Fibroblast of the conjunctiva (primary cell): ENCODE results near the gene GNAS-AS1.
"Not testable (repeated sequence)": the region's sequence is repeated elsewhere in the genome, so short reads cannot be mapped to it uniquely, and the experiment has no call there.

Source experiments
- DNase-seq: peaks from one replicate; pipeline ENCODE4 v3.0.0-alpha.2; 2010; ENCODE audit warnings: low read depth

Gene GNAS-AS1

GRCh38 chr20:58835231-58835630, 15.5 kb downstream of the GNAS-AS1 start:
- no peak for DNase-seq

GRCh38 chr20:58833921-58834320, 16.8 kb downstream of the GNAS-AS1 start:
- no peak for DNase-seq

- DNase-seq: no peak
Measured at GRCh38 chr20:58832457-58832856, 18.2 kb downstream of the GNAS-AS1 start.

- peak; percentile 8 for DNase-seq
Measured at GRCh38 chr20:58829531-58829941, 21.2 kb downstream of the GNAS-AS1 start.

- not testable (repeated sequence) for DNase-seq
Measured at GRCh38 chr20:58828804-58829203, 21.9 kb downstream of the GNAS-AS1 start.

DNA sequence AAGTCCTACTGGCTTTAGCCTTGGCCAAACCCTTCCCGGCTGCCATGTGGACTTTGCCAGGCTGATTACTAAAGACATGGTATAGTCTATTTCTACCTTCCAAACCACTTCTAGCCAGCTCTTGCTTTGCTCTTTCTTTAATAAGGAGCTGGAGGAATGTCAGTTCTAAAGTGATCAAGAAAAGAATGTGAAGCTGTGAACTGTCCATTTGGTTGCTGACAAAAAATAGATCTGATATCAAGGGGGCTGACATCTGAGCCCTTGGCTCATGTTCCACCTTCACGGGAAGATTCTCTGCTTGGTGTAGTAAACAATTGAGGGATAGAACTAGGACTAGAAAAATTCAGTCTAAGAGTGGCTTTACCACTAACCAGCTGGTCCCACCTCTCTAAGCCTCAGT, 22.6 kb downstream of the GNAS-AS1 start:
- DNase-seq: no peak

- no peak for DNase-seq
Measured at GRCh38 chr20:58826271-58826670, 24.4 kb downstream of the GNAS-AS1 start.

GRCh38 chr20:58825450-58825849, 25.3 kb downstream of the GNAS-AS1 start:
- no peak for DNase-seq

GRCh38 chr20:58824843-58825242, 25.9 kb downstream of the GNAS-AS1 start:
- no peak for DNase-seq

DNA sequence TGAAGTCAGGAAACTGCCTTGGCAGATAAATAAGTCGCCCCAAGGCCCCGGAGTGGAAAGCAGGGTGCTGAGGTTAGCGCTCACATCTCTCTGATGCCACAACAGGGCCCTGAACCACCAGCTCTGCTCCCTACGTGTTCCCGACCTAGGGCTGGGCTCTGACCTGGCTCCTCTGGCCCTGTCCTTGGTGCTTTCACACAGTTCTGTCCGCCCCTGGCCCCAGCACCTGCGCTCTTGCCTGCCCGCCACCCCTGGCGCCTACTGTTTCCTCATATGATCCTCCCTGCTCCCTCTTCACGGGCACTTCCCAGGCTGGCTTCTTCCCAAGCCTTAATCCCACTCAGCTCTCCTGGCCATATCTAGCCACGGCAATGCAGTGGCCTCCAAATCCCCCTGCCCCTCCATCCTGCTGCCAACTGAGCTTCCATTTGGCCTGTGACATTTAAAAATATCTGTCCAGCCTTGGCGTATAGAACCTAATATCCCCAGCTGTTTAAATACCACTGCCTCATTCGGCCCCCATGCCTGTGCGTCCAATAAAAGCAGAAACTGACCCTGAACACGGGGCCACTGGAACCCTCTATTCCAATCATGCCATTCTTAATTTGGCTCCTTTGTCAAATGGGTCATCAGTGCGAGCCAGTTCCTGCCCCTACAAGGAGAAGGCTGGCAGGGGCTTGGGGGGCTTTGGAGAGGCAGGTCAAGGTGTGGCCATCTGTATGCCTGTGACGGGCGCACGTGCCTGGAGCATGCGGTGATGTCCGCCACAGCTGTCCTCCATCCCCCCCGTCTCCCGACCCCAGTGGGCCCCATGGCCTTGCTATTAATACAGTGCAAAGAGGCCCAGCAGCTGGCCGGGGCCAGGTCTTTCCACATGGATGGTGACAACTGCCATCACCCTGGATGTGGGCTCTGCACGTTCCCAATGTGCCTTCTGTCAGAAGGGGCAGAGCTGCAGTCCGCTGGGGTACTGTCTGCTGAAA, 27.7 kb downstream of the GNAS-AS1 start:
- DNase-seq: no peak

GRCh38 chr20:58822149-58822548, 28.6 kb downstream of the GNAS-AS1 start:
- DNase-seq: no peak

DNA sequence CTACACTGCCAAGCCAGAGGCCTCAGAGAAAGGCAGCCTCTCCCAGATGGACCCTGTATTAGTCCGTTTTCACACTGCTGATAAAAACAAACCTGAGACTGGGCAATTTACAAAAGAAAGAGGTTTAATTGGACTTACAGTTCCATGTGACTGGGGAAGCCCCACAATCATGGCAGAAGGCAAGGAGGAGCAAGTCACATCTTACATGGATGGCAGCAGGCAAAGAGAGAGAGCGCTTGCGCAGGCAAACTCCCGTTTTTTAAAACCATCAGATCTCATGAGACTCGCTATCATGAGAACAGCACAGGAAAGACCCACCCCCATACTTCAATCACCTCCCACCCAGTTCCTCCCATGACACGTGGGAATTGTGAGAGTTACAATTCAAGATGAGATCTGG, 30.2 kb downstream of the GNAS-AS1 start:
- not testable (repeated sequence) for DNase-seq

DNA sequence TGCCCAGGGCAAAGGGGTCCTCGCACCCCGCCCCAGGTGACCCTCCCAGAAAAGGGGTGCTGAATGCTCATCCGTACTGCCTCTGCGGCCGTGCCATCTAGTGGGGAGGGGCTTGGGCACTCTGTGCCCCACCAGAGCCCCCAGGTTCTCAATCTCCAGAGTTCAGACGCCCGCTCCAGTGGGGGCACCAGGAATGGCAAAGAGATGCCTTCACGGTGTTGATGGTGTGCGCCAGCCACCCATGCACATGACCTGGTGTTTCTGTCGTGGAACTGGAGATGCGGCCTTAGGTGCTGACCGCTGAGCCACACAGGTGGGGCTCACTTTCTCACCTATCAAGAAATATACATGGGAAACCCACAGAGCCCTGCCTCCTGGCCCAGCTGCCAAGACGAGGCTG, 30.8 kb downstream of the GNAS-AS1 start:
- DNase-seq: no peak

DNA sequence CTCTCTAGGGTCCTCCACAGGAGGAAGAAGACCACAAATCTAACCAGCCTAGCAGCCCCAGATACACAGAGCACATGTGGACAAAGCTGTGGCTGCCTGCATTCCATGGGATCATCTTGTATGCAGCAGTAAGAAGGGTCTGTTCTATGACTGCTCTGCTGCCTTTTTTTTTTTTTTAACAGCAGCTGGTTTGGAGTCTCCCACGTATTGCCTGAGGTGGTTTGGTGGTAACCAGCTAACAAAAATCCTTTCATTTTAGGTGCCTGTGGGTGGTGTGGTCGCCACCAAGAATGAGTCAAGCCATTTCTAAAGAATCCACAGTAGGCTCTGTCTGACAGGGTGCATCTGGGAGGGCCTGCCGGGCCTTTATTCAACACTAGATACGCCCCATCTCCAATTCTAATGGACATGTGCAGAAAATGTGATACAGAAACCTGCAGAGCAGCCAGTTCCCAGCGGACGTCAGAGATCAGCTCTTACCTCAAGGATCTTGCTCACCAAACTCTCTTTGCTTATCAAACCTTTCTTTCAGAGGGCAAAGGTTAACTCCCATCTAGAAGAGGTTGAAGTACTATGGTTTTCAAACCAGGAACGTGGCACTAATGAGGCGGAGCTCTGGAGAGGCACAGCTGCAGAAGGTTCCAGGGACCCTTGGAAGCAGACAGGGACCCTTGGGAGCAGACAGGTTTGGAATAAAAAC, 32.0 kb downstream of the GNAS-AS1 start:
- DNase-seq: peak; percentile 17

- DNase-seq: no peak
Measured at GRCh38 chr20:58817748-58818147, 33.0 kb downstream of the GNAS-AS1 start.

DNA sequence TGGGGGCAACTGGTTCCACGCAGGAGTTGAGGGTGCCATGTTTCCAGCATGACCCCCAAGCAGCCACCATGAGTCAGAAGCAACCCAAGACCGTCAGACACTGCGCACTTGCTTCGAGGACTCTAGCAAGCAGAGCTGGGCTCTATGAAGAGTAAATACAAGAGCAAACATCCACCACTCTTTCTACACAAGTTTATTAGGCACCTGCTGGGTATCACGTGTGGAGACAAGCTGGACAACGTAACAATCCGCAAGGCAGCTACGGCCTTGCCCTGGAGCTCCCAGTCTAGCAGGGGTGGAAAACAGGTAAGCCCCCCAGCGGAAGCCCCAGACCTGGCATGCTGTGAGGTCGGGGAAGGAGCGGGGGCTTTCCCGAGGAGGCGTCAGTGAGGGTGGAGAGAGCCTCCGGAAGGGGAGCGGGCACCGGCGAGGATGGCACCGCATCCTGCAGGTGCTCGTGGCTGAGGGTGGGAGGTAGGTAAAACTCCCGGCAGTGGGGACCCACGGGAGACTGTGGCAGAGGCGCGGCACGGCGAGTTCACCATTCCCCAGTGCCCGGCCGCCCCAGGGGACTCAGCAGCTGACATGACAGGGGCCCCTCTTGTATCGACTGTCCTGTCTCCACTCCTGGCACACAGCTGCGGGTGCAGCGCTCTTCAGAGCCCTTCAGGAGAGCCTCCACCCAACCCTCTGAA, 33.6 kb downstream of the GNAS-AS1 start:
- DNase-seq: no peak

- DNase-seq: no peak
Measured at GRCh38 chr20:58816051-58816450, 34.7 kb downstream of the GNAS-AS1 start.

- DNase-seq: no peak
Measured at GRCh38 chr20:58815448-58815847, 35.3 kb downstream of the GNAS-AS1 start.

DNA sequence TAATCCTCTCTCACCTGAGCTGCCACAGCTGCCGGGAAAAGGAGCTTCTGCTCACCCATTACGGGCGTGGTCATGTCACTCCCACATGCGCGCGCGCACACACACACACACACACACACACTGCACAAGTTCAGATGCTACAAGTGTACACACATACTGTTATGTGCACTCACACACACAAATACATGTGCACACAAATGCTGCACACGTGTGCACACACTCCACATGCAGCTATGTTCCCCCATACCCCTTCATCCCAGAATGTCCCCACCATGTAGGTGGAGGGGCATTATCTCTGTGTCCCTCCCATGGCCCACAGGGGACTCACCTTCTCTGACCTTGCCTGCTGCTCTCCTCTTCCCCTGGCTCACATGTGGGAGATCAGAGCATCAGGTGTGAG, 37.3 kb downstream of the GNAS-AS1 start:
- DNase-seq: no peak

DNA sequence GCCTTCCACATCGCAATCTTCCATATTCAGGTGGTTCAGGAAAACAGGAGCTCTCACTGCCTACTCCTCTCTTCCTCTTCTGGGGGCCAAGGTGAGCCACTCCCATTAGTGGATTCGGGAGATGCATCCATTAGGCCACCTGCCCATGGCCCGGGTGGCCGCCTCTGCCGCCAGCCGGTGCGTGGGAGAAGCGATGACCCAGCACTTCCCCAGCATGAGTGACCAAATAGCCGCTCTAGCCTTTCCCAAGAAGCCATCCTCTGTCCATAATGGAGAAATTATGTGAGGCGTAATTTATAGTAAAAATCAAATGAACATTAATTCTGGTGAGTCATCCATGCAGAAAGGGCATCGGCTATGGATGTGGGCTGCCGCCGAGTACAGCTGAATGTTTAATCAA, 39.4 kb downstream of the GNAS-AS1 start:
- no peak for DNase-seq

DNA sequence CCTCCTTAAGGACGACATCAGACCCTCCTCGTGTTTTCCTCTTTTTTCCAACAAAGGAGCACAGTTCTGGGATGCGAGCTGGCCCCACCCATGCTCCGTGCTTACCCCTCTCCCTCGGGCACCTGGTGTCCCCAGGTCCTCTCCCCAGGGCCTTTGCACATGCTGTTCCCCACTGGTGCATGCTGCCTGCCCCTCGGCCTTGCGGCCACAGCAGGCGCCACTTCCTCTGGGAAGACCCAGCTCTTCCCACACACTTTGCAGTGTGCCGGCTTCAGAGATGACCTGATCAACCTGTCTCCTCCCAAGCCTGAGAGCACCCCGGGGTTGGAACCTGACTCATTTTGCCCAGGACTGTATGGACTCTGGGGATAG, 39.8 kb downstream of the GNAS-AS1 start:
- no peak for DNase-seq

GRCh38 chr20:58810116-58810878, 40.4 kb downstream of the GNAS-AS1 start:
- DNase-seq: no peak
